Hepatocyte (in vitro differentiated cells): ENCODE data around the gene RETREG2. TPM values are rescaled to one million over a fixed set of nuclear protein-coding genes. Genes with fewer than 3 reads are reported as not detected.

Source experiments
- DNase-seq: peaks from one replicate; pipeline ENCODE4 v3.0.0-alpha.2; 2016; ENCODE audit warnings: low spot score
- H2AFZ ChIP-seq: fragments of 200-600 bp; sonication (generic); 2 replicates; pipeline ENCODE4 v1.6.0; 2016; ENCODE audit warnings: antibody characterized with exemption, mild to moderate bottlenecking
- H3K27ac ChIP-seq: fragments of 200-600 bp; sonication (generic); 2 replicates; pipeline ENCODE4 v1.5.1; 2016; ENCODE audit warnings: mild to moderate bottlenecking
- H3K27me3 ChIP-seq: fragments of 200-600 bp; sonication (generic); 2 replicates; pipeline ENCODE4 v1.6.1; 2016
- H3K36me3 ChIP-seq: fragments of 200-600 bp; sonication (generic); replicated peaks from 2 replicates; pipeline ENCODE4 v1.5.1; 2016; ENCODE audit warnings: low read depth; ENCODE audit not compliant: insufficient read depth
- H3K4me1 ChIP-seq: fragments of 200-600 bp; sonication (generic); 2 replicates; pipeline ENCODE4 v1.5.1; 2016; ENCODE audit warnings: mild to moderate bottlenecking, moderate library complexity; ENCODE audit not compliant: insufficient read depth
- H3K4me2 ChIP-seq: fragments of 200-600 bp; sonication (generic); 2 replicates; pipeline ENCODE4 v1.6.0; 2016
- H3K4me3 ChIP-seq: fragments of 200-600 bp; sonication (generic); 2 replicates; pipeline ENCODE4 v1.5.1; 2016; ENCODE audit warnings: mild to moderate bottlenecking
- H3K79me2 ChIP-seq: fragments of 200-600 bp; sonication (generic); 2 replicates; pipeline ENCODE4 v1.6.0; 2017; ENCODE audit warnings: mild to moderate bottlenecking
- H3K9me2 ChIP-seq: fragments of 200-600 bp; sonication (generic); replicated peaks from 2 replicates; pipeline ENCODE4 v1.6.0; 2017; ENCODE audit warnings: mild to moderate bottlenecking; ENCODE audit not compliant: insufficient read depth
- H3K9me3 ChIP-seq: fragments of 200-600 bp; sonication (generic); 2 replicates; pipeline ENCODE4 v1.5.1; 2016; ENCODE audit warnings: low read depth, mild to moderate bottlenecking
- H4K20me1 ChIP-seq: fragments of 200-600 bp; sonication (generic); 2 replicates; pipeline ENCODE4 v1.6.0; 2016; ENCODE audit warnings: mild to moderate bottlenecking; ENCODE audit not compliant: insufficient read depth, poor library complexity, severe bottlenecking
- CTCF ChIP-seq: fragments of 200-600 bp; sonication (generic); IDR thresholded peaks from 2 replicates; pipeline ENCODE4 v1.5.1; 2016; ENCODE audit warnings: antibody characterized with exemption, mild to moderate bottlenecking; ENCODE audit not compliant: poor library complexity
- EZH2 ChIP-seq: fragments of 200-600 bp; sonication (generic); IDR thresholded peaks from 2 replicates; pipeline ENCODE4 v1.6.1; 2016; ENCODE audit warnings: antibody characterized with exemption, mild to moderate bottlenecking, borderline replicate concordance
- EZH2phosphoT487 ChIP-seq: fragments of 200-600 bp; sonication (generic); IDR thresholded peaks from one replicate; pipeline ENCODE4 v1.6.1; 2018; ENCODE audit warnings: antibody characterized with exemption, mild to moderate bottlenecking, low read depth, moderate library complexity; ENCODE audit not compliant: unreplicated experiment, severe bottlenecking
- WGBS: methylation state at CpG from one replicate; pipeline ENCODE4 v1.1.6; 2016; ENCODE audit warnings: low lambda C conversion rate; ENCODE audit errors: missing lambda C conversion rate; 5-methylcytosine and 5-hydroxymethylcytosine counted together
- polyA plus RNA-seq: library from polyadenylated mRNA; unstranded; fragments of >200 nt; fragmentation: Nextera tagmentation; extraction: Ambion mirVana; gene quantifications from 2 replicates; pipeline ENCODE4 v1.2.1, GENCODE V29; 2016
- total RNA-seq: library from RNA; depleted of rRNA; stranded (reverse); fragments of >200 nt; gene quantifications from 2 replicates; pipeline ENCODE4 v1.2.3, GENCODE V29; 2014

The RETREG2 gene
- total and polyA plus RNA-seq, 2 experiments from 2014 or later, result 90.7 to 93.3 TPM

- WGBS, result 81% methylated on average over 5 of the region's 5 CpGs
- Histone ChIP-seq H2AFZ (no peak overlapping the region), H3K27me3 (no peaks in the 10 kb centered on the region), H3K9me3 (no peaks in the 10 kb centered on the region), H3K79me2 (peaks cover 6% of the 10 kb centered on the region), H3K9me2 (no peaks in the 10 kb centered on the region), H3K4me2 (no peak overlapping the region), H3K4me1 (peaks cover 20% of the 10 kb centered on the region), H3K27ac (no peak overlapping the region), H3K36me3 (no peaks in the 10 kb centered on the region), H3K4me3 (no peak overlapping the region), H4K20me1 (peaks cover 3% of the 10 kb centered on the region)
- no peak for DNase-seq
- TF ChIP-seq CTCF, result no peak
- TF ChIP-seq EZH2, result no peak
- TF ChIP-seq EZH2phosphoT487, result no peak
These were observed 27.1 kb downstream of the RETREG2 start for GRCh38 chr2:219205165-219205538.

- peaks cover 20% of the 10 kb centered on the region for H3K4me1 ChIP-seq
- no peak for DNase-seq
- H2AFZ ChIP-seq, result peak overlapping the region; percentile 92
- no peaks in the 10 kb centered on the region for H3K9me2 ChIP-seq
- peak overlapping the region; percentile 98 for H3K27ac ChIP-seq
- H3K27me3 ChIP-seq, result no peaks in the 10 kb centered on the region
- H4K20me1 ChIP-seq, result peaks cover 3% of the 10 kb centered on the region
- peak overlapping the region; percentile 60 for H3K4me3 ChIP-seq
- 28% methylated on average over 7 of the region's 7 CpGs for WGBS
- H3K9me3 ChIP-seq, result no peaks in the 10 kb centered on the region
- no peaks in the 10 kb centered on the region for H3K36me3 ChIP-seq
- H3K4me2 ChIP-seq, result peak overlapping the region; percentile 82
- no peak for TF ChIP-seq EZH2phosphoT487
- no peak for TF ChIP-seq CTCF
- TF ChIP-seq EZH2, result no peak
- H3K79me2 ChIP-seq, result peaks cover 6% of the 10 kb centered on the region
These were observed 27.9 kb downstream of the RETREG2 start for GRCh38 chr2:219205981-219206327.

DNA sequence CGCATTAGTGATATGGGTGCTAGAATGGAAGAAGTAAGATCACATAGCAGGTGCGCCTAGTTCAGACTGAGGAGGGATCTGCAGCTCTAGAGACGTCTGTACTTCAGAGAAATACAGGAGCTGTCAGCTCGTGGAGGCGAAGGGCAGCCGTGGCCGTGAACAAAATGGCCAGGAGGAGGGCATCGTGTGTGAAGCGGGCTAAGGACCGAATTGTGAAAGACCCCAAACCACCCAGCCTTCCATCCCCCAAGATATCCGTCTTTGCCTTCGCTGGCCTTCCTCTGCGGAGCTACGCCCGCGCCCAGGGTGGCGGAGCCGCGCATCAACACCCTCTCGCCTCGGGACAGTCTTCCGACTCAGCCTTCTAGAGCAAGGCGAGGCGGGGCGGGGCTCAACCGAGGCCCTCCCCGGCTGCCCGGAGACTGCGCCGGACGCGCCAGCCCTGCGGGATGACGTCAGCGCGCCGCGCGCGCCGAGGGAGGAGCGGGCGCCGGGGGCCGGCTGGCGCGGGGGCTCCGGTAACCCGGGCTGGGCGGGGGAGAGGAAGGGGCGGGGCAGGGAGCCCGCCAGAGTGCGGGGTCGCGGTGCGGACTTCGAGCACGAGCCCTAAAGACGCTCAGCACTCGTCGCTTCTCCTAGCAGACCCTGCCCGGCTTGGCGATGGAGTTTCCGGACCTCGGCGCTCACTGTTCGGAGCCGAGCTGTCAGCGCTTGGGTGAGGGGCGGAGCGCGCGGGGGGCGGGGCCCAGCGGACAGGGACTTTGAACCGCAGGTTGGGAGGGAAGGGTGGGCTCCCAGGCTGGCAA is 28.5 kb downstream of the RETREG2 start, which contains the start of gene ZFAND2B:
Gene ZFAND2B (plus strand): TSS at position 455 of the 806 bp plus-strand sequence. CDS start 206 bp downstream, at position 661.
- Histone ChIP-seq H3K27me3 (no peaks in the 10 kb centered on the region), H3K4me1 (peaks cover 20% of the 10 kb centered on the region), H3K4me2 (peak within 1 kb of the TSS; percentile 82), H3K79me2 (peaks cover 6% of the 10 kb centered on the region), H2AFZ (peak within 1 kb of the TSS; percentile 92), H3K9me2 (no peaks in the 10 kb centered on the region), H3K27ac (peak within 1 kb of the TSS; percentile 98), H3K4me3 (peak within 1 kb of the TSS; percentile 69), H3K9me3 (no peaks in the 10 kb centered on the region), H4K20me1 (peaks cover 3% of the 10 kb centered on the region), H3K36me3 (no peaks in the 10 kb centered on the region)
- under 1% methylated on average over 39 of the region's 76 CpGs for WGBS
- TF ChIP-seq EZH2phosphoT487 (no peak), CTCF (peak; percentile 7), EZH2 (no peak)
- DNase-seq, result peak; percentile 99
